K562 (cell line): Measurements from ENCODE around the gene GALM. TPM values are rescaled to one million over a fixed set of nuclear protein-coding genes. Genes with fewer than 3 reads are reported as not detected.
A peak's percentile ranks its signal among the peaks of the same experiment; 100 is the strongest.

ENCODE experiments used
- ATAC-seq: fragments of 200-7000 bp; cut with Tn5 transposase; 3 replicates; pipeline ENCODE4 v1.9.1; 2020; ENCODE audit warnings: moderate library complexity
- BruUV-seq: library from RNA; stranded (reverse); fragments of 400-500 nt; replicated peaks from 2 replicates; lab custom pipeline; 2021; lab: Mats Ljungman, UMichigan
- CTCF ChIA-PET: fragments of 300-600 bp; formaldehyde crosslinking; extraction: SDS; loops from one replicate; lab custom pipeline; 2021; ENCODE audit warnings: low intra/inter-chr PET ratio; lab: Yijun Ruan, JAX
- POLR2A ChIA-PET: fragments of 300-600, 350-650 bp; sonication (Branson Sonifier 250); formaldehyde crosslinking; extraction: SDS; loops from one replicate; lab custom pipeline; 2021; ENCODE audit warnings: antibody characterized with exemption, inconsistent platforms; lab: Yijun Ruan, JAX
- DNase-seq, 4 experiments: peaks; one replicate each; pipeline versions ENCODE4 v3.0.0 to v3.0.0-alpha.2; 2011 to 2018; ENCODE audit warnings: low spot score in 3 of 4, mixed read lengths in 3 of 4; ENCODE audit errors: extremely low read depth in 1 of 4
- FAIRE-seq: peaks from 2 replicates; lab custom pipeline; 2011; peaks lifted over from hg19 to GRCh38; lab: Jason Lieb, UNC
- H2AFZ ChIP-seq: 2 replicates; pipeline ENCODE4 v1.6.0; 2011; ENCODE audit warnings: low read depth, low read length, control low read depth, inconsistent platforms
- H3K27ac ChIP-seq: fragments of 200-600 bp; 3 replicates; pipeline ENCODE4 v1.8.0; 2011; ENCODE audit warnings: low read depth, mild to moderate bottlenecking, control low read depth, inconsistent platforms, low read length, moderate library complexity, mixed read lengths; ENCODE audit errors: extremely low read depth
- H3K27me3 ChIP-seq, 2 experiments: fragments of 300-600 bp in 1 of 2; 2 replicates in 1 of 2; 3 replicates in 1 of 2; pipeline versions ENCODE4 v1.6.0 to v1.8.0; 2011; ENCODE audit warnings: inconsistent platforms in 2 of 2, low read length in 2 of 2, mild to moderate bottlenecking in 1 of 2, mixed read lengths in 1 of 2, moderate library complexity in 1 of 2; ENCODE audit not compliant: control insufficient read depth in 2 of 2, insufficient read depth in 2 of 2
- H3K36me3 ChIP-seq: fragments of 300-600 bp; 3 replicates; pipeline ENCODE4 v1.8.0; 2011; ENCODE audit warnings: mild to moderate bottlenecking, low read length, inconsistent platforms; ENCODE audit not compliant: control insufficient read depth, insufficient read depth
- H3K4me1 ChIP-seq, 2 experiments: fragments of 200-600 bp in 1 of 2; replicated peaks in 1 of 2; 2 replicates in 1 of 2; 3 replicates in 1 of 2; pipeline versions ENCODE4 v1.5.1 to v1.8.0; 2011; ENCODE audit warnings: inconsistent platforms in 2 of 2, low read length in 2 of 2, mild to moderate bottlenecking in 1 of 2, mixed read lengths in 1 of 2, moderate library complexity in 1 of 2; ENCODE audit not compliant: control insufficient read depth in 2 of 2, insufficient read depth in 2 of 2
- H3K4me2 ChIP-seq: 2 replicates; pipeline ENCODE4 v1.6.1; 2011; ENCODE audit warnings: low read length, control low read depth, inconsistent platforms, mixed read lengths; ENCODE audit not compliant: insufficient read depth
- H3K4me3 ChIP-seq: fragments of 200-600 bp; sonication (generic), shearing (Covaris generic); 2 replicates; pipeline ENCODE4 v1.5.1; 2016; ENCODE audit warnings: control low read depth, inconsistent platforms
- H3K79me2 ChIP-seq: fragments of 200-600 bp; 3 replicates; pipeline ENCODE4 v1.8.0; 2011; ENCODE audit warnings: low read length, inconsistent platforms; ENCODE audit not compliant: control insufficient read depth, insufficient read depth
- H3K9ac ChIP-seq, 2 experiments: 2 replicates each; pipeline versions ENCODE4 v1.6.0 to v1.6.1; 2011; ENCODE audit warnings: low read depth in 2 of 2, low read length in 2 of 2, control low read depth in 1 of 2, inconsistent platforms in 1 of 2, mild to moderate bottlenecking in 1 of 2, mixed read lengths in 1 of 2; ENCODE audit not compliant: insufficient read depth in 1 of 2
- H3K9me1 ChIP-seq: one replicate; pipeline ENCODE4 v1.6.0; 2011; ENCODE audit warnings: inconsistent platforms, mild to moderate bottlenecking, low read length, moderate library complexity; ENCODE audit not compliant: control insufficient read depth, insufficient read depth
- H3K9me3 ChIP-seq: replicated peaks from 2 replicates; pipeline ENCODE4 v1.5.1; 2011; ENCODE audit warnings: low read depth, low read length, inconsistent platforms; ENCODE audit not compliant: control insufficient read depth, insufficient read depth
- H4K20me1 ChIP-seq: replicated peaks from 2 replicates; pipeline ENCODE4 v1.6.1; 2011; ENCODE audit warnings: low read length, inconsistent platforms, mixed read lengths; ENCODE audit not compliant: control insufficient read depth, insufficient read depth
- KLF13 ChIP-seq: fragments of 450-650 bp; IDR thresholded peaks from 2 replicates; pipeline ENCODE4 v1.6.1; 2016; ENCODE audit warnings: missing genetic modification characterization, low read depth, mild to moderate bottlenecking, missing compliant biosample characterization, moderate library complexity, borderline replicate concordance
- XRCC4 ChIP-seq: IDR thresholded peaks from one replicate; pipeline ENCODE4 v1.6.1; 2011; ENCODE audit not compliant: insufficient read depth, insufficient read length; ENCODE audit errors: extremely low read depth
- ZNF76 ChIP-seq: fragments of 250-450 bp; sonication (Bioruptor Pico); IDR thresholded peaks from 2 replicates; pipeline ENCODE4 v1.4.0; 2020; ENCODE audit warnings: mild to moderate bottlenecking, moderate library complexity, borderline replicate concordance
- WGBS: fragments of 100-300 bp; shearing (Covaris generic); methylation state at CpG from one replicate; pipeline ENCODE4 v1.1.6; 2016; ENCODE audit warnings: low coverage, mixed read lengths; ENCODE audit not compliant: insufficient coverage; ENCODE audit errors: missing lambda C conversion rate; 5-methylcytosine and 5-hydroxymethylcytosine counted together
- in situ Hi-C: fragments of 300-500 bp; cut with MboI; formaldehyde crosslinking; loops from 4 replicates; pipeline ENCODE4 v1.15.0; 2018; ENCODE audit warnings: inconsistent platforms, mixed read lengths
- intact Hi-C: fragments of 100-400 bp; cut with micrococcal nuclease; formaldehyde crosslinking; loops from 2 replicates; pipeline ENCODE4 v1.14.2; 2022
- polyA plus RNA-seq, 8 experiments: library from polyadenylated mRNA; depleted of rRNA in 4 of 8; stranded (reverse) in 5 of 8; unstranded in 3 of 8; fragments of >200 nt; fragmentation: Nextera tagmentation in 2 of 8; fragmentation: Illumina TruSeq in 1 of 8; extraction: Ambion mirVana in 2 of 8; extraction: Trizol in 1 of 8; gene quantifications; 2 replicates each; pipeline versions ENCODE4 v1.2.1 to v1.2.3, GENCODE V29; 2011 to 2014; ENCODE audit warnings: inconsistent platforms in 1 of 8, missing spikeins in 1 of 8
- total RNA-seq, 7 experiments: library from RNA; depleted of rRNA in 6 of 7; stranded (reverse); fragments of >200 nt in 6 of 7; fragmentation: Illumina TruSeq in 2 of 7; extraction: Trizol in 2 of 7; gene quantifications; 2 replicates each; pipeline versions ENCODE4 v1.2.1 to v1.2.3, GENCODE V29; 2011 to 2021; ENCODE audit warnings: low replicate concordance in 1 of 7
- TF ChIP-seq, protein P1 (sequence below), 2 experiments: fragments of 200-800 bp in 1 of 2; sonication (Bioruptor generic) in 1 of 2; sonication (generic) in 1 of 2; formaldehyde crosslinking in 1 of 2; IDR thresholded peaks in 1 of 2; conservative IDR thresholded peaks in 1 of 2; 2 replicates each; pipeline versions ENCODE4 v1.5.0 to v1.6.1; 2016 to 2020; ENCODE audit warnings: missing compliant biosample characterization in 1 of 2, missing genetic modification characterization in 1 of 2, missing genetic modification reagents in 1 of 2

GALM gene
- total and polyA plus RNA-seq, 9 of the 15 experiments (the other 6 are each of a cell fraction or from before 2014, with no cell fraction given), result 22.1 to 51.7 (median 27.9) TPM

DNA sequence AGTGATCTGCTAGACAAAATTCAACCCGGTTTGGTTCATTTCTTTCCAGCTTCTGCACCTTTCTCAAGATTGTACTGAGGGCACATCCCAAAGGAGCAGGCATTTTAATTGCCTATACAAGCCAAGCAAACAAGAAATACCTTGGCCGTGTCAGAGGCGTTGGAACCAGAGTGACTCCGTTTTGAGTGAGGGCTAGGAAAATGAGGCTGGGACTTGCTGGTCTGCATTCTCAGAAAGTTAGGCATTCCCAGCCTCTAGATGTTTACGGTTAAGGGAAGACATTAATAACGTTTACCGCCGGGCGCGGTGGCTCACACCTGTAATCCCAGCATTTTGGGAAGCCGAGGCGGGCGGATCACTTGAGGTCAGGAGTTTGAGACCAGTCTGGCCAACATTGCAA lies 110.6 kb downstream of the GALM start:
- Histone ChIP-seq H3K9me1 (no peaks in the 10 kb centered on the region), H3K4me2 (no peak overlapping the region), H3K27me3 (no peaks in the 10 kb centered on the region), H3K79me2 (peaks cover 10% of the 10 kb centered on the region), H3K4me3 (no peak overlapping the region), H3K9ac (no peak overlapping the region), H2AFZ (peak overlapping the region; percentile 20), H3K27ac (no peak overlapping the region), H4K20me1 (no peaks in the 10 kb centered on the region), H3K4me1 (peaks cover 3 to 5% of the 10 kb centered on the region in 2 experiments; a peak in 3 of 5 replicates), H3K9me3 (no peaks in the 10 kb centered on the region), H3K36me3 (peaks cover 11% of the 10 kb centered on the region; the same call in 2 of the 3 replicates)
- FAIRE-seq (no peak), ATAC-seq (no peak), DNase-seq (no peak)
- BruUV-seq, result no TSS peak
- TF ChIP-seq XRCC4 (no peak), KLF13 (no peak), ZNF76 (CRISPR knock-in tag) (no peak)
- TF ChIP-seq, protein P1, sequence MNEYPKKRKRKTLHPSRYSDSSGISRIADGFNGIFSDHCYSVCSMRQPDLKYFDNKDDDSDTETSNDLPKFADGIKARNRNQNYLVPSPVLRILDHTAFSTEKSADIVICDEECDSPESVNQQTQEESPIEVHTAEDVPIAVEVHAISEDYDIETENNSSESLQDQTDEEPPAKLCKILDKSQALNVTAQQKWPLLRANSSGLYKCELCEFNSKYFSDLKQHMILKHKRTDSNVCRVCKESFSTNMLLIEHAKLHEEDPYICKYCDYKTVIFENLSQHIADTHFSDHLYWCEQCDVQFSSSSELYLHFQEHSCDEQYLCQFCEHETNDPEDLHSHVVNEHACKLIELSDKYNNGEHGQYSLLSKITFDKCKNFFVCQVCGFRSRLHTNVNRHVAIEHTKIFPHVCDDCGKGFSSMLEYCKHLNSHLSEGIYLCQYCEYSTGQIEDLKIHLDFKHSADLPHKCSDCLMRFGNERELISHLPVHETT (CRISPR knock-in tag; conservative IDR thresholded peaks at IDR 0.05 in 1 of 2, IDR thresholded peaks at IDR 0.05 in 1 of 2), result no peak
- in situ Hi-C loops, result no loop called here
- ChIA-PET POLR2A (interaction anchor here (0.6 to 3.0 kb wide), 3 partner anchors 14 to 202 kb away, joined by 3 to 24 read pairs (median 10); partner anchors contain the start of gene SRSF7), CTCF (no interaction called here)
- WGBS, result 83% methylated on average over 13 of the region's 13 CpGs
- intact Hi-C loops, result no loop called here
